Measurements from ENCODE around the gene ATF7IP. TPM values are rescaled to one million over a fixed set of nuclear protein-coding genes. Genes with fewer than 3 reads are reported as not detected.

The ATF7IP gene
- total RNA-seq, 1 experiment from 2014 or later = 172 TPM

DNA sequence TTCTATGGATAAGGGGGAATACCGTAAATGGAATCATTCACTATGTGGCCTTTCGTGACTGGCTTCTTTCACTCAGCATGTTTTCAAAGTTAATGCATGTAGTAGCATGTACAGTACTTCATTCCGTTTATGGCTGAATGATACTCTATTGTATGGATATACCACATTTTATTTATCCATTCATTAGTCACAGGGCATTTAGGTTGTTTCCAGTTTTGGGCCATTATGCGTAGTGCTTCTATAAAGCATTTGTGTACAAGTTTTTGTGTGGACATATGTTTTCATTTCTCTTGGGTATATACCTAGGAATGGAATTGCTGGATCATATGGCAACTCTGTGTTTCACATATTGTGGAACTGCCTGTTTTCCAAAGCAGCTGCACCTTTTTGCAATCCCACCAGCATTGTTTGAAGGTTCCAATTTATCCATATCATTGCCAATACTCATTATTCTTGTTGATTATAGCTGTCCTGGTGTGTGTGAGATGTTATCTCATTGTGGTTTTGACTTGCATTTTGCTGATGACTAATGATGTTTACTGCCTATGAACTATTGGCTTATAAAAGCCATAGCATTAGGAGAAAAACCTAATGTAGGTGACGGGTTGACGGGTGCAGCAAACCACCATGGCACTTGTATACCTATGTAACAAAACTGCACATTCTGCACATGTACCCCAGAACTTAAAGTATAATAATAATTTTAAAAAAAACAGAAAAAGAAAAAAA is 45.5 kb downstream of the ATF7IP start:
- Histone ChIP-seq H2BK15ac (ENCODE audit: low read depth, low read length) (no peak overlapping the region), H3K23me2 (ENCODE audit: insufficient read length, low read depth, low read length, poor library complexity, severe bottlenecking) (no peaks in the 10 kb centered on the region), H4K5ac (ENCODE audit: insufficient read length, low read depth, low read length) (no peak overlapping the region), H3K14ac (ENCODE audit: insufficient read depth, low read length) (no peak overlapping the region), H2BK20ac (ENCODE audit: low read depth, low read length, poor library complexity, severe bottlenecking) (no peak overlapping the region), H3K18ac (ENCODE audit: insufficient read length, low read depth, low read length) (no peak overlapping the region), H3K23ac (ENCODE audit: insufficient read length, low read depth, low read length) (no peak overlapping the region), H3T11ph (ENCODE audit: low read length) (no peak overlapping the region), H3K4ac (ENCODE audit: low read depth, low read length) (no peak overlapping the region), H3K79me1 (ENCODE audit: insufficient read depth, low read depth, low read length, poor library complexity, severe bottlenecking) (no peaks in the 10 kb centered on the region), H2BK120ac (ENCODE audit: low read depth, low read length, poor library complexity, severe bottlenecking) (no peak overlapping the region), H3K79me2 (ENCODE audit: insufficient read depth, low read length) (peaks cover 34% of the 10 kb centered on the region; the same call in 1 of the 2 replicates), H3K4me1 (ENCODE audit: insufficient read depth, low read length) (peaks cover 2% of the 10 kb centered on the region; the same call in 1 of the 2 replicates), H2AK5ac (ENCODE audit: insufficient read length, low read length) (no peak overlapping the region), H4K20me1 (ENCODE audit: control insufficient read depth, insufficient read depth, insufficient read length) (no peaks in the 10 kb centered on the region), H2AFZ (ENCODE audit: low read length) (no peak overlapping the region), H4K8ac (replicated peaks; ENCODE audit: insufficient read length, low read depth, low read length) (no peak overlapping the region), H3K56ac (ENCODE audit: insufficient read length, low read depth, low read length) (no peak overlapping the region), H4K91ac (ENCODE audit: insufficient read length, low read depth, low read length) (no peak overlapping the region), H3K4me2 (ENCODE audit: insufficient read depth, insufficient read length, low read length) (no peak overlapping the region), H2BK5ac (ENCODE audit: insufficient read length, low read length) (no peak overlapping the region), H3K27ac (ENCODE audit: insufficient read length, low read depth, low read length) (no peak overlapping the region), H3K27me3 (ENCODE audit: insufficient read depth, low read length) (no peaks in the 10 kb centered on the region), H3K9ac (ENCODE audit: extremely low read depth, insufficient read length, low read length) (no peak overlapping the region), H3K9me3 (ENCODE audit: control insufficient read depth, low read depth, low read length) (no peaks in the 10 kb centered on the region), H2BK12ac (ENCODE audit: insufficient read length, low read depth, low read length) (no peak overlapping the region)
- peaks cover 32 to 41% of the 10 kb centered on the region in 2 experiments for H3K4me1 Mint-ChIP-seq
- DNase-seq = no peak
- TF ChIP-seq, protein P1, sequence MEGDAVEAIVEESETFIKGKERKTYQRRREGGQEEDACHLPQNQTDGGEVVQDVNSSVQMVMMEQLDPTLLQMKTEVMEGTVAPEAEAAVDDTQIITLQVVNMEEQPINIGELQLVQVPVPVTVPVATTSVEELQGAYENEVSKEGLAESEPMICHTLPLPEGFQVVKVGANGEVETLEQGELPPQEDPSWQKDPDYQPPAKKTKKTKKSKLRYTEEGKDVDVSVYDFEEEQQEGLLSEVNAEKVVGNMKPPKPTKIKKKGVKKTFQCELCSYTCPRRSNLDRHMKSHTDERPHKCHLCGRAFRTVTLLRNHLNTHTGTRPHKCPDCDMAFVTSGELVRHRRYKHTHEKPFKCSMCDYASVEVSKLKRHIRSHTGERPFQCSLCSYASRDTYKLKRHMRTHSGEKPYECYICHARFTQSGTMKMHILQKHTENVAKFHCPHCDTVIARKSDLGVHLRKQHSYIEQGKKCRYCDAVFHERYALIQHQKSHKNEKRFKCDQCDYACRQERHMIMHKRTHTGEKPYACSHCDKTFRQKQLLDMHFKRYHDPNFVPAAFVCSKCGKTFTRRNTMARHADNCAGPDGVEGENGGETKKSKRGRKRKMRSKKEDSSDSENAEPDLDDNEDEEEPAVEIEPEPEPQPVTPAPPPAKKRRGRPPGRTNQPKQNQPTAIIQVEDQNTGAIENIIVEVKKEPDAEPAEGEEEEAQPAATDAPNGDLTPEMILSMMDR (conservative IDR thresholded peaks at IDR 0.05) = no peak
- no peak overlapping the region for H3K4me3 Mint-ChIP-seq
- H3K9me3 Mint-ChIP-seq = peaks cover 0 to 3% of the 10 kb centered on the region in 2 experiments; a peak in 2 of 5 replicates
- H3K36me3 Mint-ChIP-seq (ENCODE audit: insufficient read depth in 1 of 3, low read depth in 3 of 3) = peaks cover 0 to 5% (median 4%) of the 10 kb centered on the region in 3 experiments; a peak in 5 of 7 replicates
- H3K27me3 Mint-ChIP-seq (ENCODE audit: low read depth) = no peaks in the 10 kb centered on the region
- H3K27ac Mint-ChIP-seq = 0 out of 7 replicates have a peak overlapping the region, but pooled peaks of 1 of the 3 experiments have one; percentile 44
- WGBS (ENCODE audit: extremely low coverage, insufficient read length, low lambda C conversion rate) = no CpG with 5 or more reads among the region's 6 CpGs
